HT1080 (cell line): ENCODE results near the gene FHIP2A. TPM values are rescaled to one million over a fixed set of nuclear protein-coding genes. Genes with fewer than 3 reads are reported as not detected.
A peak's percentile ranks its signal among the peaks of the same experiment; 100 is the strongest.
"Not testable (repeated sequence)": the region's sequence is repeated elsewhere in the genome, so short reads cannot be mapped to it uniquely, and the experiment has no call there.

Experiments
- DNase-seq: peaks from one replicate; pipeline ENCODE4 v3.0.0-alpha.2; 2015; ENCODE audit warnings: low read depth
- total RNA-seq: library from RNA; depleted of rRNA; stranded (reverse); fragments of >200 nt; shearing (Covaris generic); gene quantifications from 2 replicates; pipeline ENCODE4 v1.2.3, GENCODE V29; 2014

FHIP2A gene
- total RNA-seq, 1 experiment from 2014 or later: 8.5 TPM

DNA sequence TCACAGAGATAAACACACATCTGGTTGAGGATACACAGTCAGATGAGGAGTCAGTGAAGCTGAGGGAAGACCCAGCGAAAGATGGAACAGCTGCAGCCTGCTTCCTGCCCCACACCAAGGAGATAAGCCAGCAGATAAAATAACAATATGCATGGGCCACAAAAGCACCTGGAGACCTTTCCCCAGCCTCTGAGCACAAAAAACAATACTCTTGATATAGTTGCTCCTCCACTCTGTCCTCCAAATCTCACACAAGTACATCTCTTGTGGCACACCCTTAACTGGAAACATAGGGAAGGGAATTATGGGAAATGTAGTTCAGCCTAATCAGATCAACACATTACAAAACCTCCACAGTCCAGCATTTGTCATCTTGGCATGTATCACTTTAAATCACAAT is 9.7 kb upstream of the FHIP2A start:
- no peak for DNase-seq

DNA sequence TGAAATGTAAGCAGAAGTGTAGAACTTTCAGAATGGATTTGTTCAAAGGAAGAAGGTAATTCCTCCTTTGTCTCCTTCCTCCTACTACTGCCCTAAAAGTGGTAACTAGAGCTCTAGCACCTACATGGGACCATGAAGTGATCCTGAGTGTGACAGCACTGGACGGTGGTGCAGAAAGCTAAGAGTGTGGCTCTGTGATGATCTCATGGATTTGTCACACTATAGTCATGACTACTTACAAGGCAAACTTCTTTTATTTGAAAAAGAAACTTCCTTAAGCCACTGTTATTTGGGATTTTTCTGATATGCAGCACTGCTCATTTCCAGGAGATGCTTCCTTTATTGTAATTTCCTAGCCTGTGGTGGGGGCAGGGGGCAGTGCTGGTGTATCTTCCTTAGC is 5.8 kb upstream of the FHIP2A start:
- no peak for DNase-seq

DNA sequence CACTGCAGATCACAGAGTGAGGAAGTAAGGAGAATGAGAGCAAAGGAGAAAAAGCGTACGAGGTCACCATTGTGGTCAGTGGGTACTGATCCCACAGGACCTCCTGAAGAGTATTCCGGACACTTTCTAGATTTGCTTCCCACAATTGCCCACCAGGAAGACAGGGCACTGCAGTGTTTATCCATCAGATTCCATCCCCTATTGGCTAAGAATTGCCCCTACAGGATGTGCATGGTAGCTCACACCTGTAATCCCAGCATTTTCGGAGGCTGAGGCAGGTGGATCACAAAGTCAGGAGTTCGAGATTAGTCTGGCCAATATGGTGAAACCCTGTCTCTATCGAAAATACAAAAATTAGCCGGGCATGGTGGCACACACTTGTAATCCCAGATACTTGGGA is 5.3 kb upstream of the FHIP2A start:
- no peak for DNase-seq

DNA sequence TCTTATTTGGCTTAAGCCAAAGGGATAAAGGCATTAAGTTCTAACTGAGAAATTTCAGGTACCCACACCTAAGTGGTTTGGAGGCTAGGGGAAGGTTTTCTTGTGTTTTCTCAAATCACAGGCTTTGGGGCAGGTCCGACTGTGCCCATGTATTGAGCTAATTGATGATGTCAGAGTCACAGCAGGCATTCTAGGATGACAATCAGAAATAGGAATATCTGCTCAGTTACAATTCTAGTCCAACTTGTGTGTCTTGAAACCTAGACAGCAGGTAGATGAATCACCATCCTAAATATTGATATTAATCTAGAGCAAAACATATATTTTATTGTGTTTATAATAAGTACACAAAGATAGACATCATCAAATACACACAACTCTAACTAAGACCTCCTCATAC is 2.3 kb upstream of the FHIP2A start:
- no peak for DNase-seq

DNA sequence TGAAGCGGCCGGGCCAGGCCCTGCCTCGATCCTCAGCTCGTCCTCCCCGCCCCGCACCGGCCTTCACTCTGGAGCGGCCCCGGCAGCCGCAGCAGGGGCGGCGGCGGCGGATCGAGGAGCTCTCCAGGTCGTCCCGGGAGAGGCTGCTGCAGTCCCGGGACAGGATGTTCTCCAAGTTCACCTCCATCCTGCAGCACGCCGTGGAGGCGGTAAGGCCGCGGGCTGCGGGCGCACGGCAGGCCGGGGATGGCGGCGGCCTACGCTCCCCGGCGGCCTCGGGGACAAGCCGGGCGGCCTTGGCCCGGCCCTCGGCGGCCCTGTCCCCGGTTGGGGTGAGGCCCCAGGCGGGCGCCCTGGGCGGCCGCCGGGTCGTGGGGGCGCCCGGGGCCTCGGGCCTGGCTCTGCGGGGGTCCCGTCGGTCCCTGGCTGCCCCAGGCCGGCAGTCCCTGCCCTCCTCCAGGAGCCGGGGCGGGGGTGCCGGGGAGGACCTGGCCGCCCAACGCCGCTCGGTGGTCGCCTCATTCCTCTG is 399 bp downstream of the FHIP2A start:
- DNase-seq: no peak

DNA sequence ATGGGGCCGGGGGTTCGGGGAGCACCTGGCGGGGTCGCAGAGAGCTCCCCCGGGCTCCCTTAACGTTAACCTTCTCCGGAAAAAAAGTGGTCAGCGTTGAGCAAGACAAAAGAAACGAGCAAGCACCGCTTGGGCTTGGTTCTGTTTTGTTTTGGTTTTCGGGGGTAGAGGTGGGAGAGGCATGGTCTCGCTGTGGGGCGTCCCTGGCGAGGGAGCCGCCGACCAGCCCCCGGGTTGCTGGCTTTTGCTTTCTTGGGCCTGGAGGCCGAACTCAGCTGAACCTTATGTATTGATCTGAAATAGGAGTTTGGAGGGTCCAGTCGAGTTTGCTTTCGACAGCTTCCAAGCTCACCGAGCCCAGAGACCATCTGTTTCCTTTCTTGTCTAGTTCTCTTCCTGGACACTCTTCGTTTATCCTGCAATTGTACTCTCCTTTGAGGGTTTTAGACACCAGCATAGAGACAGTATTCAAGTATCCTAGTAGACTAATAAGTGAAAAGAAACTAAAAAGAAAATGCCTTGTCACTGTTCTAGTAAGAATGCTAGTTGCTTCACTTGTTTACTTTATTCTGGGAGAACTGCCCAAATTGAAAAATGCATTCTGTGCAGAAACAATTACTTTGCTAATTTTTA is 980 bp downstream of the FHIP2A start:
- peak; percentile 41 for DNase-seq

DNA sequence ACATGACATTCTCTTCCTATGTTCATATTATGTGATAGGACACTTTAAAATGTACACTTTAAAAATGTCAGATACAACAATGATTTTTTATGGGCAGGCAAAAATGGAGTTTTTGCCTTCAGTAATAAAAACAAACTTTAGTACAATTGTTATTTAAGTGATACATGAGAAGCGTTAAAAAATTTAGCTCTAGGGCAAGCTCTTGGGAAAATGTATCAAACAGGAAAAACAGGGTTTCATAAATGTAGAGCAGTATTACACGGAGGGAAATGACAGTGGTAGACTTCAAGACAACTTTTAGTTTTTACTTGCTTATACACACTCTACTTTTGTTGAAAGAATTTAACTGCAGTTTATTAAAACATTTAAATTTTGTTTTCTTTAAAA is 1.5 kb downstream of the FHIP2A start:
- no peak for DNase-seq

DNA sequence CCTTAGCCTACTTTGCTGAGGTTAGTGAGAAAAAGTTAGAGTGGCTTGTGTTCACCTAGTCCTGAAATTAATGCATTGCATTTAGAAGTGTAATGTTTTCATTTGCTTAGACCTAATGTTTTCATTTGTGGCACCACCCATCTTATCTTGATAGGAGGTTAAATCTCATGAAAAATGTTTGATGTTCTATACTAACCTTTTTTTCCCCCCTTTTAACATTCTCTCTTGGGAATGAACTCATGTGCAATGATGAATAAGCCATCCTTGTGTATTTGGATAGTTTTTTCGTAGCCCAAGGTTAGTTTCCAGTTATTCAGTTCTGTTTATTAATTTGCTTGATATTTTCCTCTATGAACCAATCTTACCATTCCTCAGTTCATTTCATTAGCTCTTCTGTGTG is 2.8 kb downstream of the FHIP2A start:
- no peak for DNase-seq

DNA sequence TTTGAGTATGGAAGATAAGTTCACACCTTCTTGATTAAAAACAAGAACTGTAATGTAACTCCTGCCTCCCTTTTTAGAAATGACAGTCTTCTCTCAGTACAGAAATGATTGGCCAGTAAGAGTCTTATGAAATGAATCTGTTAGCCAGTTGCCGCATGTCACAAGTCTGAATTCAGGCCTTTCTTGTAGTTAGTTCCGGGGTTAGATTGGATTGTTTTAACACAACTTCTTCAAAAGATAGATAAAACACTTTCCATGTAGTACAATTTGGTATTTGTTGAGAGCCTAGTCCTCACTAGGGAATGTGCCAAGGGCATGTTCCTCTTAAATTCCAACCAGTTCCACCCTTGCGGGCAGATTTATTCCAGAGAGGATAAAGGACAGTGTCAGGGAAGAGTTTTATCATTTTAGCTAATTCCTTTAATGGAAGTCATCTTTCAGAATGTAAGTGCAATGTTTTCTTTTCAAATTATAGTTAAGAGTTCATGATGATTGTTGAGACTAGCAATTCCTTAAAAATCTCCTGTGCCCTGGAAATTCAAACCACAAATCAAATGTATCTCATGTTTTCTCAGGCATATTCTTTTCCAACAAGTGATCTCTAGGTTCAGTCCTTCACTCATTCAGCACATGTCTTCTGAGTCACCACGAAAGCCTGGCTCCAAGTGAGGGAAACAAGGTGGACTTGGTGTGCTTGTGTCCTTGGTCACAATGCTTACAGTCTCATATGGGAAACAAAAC is 4.1 kb downstream of the FHIP2A start:
- DNase-seq: peak; percentile 58

DNA sequence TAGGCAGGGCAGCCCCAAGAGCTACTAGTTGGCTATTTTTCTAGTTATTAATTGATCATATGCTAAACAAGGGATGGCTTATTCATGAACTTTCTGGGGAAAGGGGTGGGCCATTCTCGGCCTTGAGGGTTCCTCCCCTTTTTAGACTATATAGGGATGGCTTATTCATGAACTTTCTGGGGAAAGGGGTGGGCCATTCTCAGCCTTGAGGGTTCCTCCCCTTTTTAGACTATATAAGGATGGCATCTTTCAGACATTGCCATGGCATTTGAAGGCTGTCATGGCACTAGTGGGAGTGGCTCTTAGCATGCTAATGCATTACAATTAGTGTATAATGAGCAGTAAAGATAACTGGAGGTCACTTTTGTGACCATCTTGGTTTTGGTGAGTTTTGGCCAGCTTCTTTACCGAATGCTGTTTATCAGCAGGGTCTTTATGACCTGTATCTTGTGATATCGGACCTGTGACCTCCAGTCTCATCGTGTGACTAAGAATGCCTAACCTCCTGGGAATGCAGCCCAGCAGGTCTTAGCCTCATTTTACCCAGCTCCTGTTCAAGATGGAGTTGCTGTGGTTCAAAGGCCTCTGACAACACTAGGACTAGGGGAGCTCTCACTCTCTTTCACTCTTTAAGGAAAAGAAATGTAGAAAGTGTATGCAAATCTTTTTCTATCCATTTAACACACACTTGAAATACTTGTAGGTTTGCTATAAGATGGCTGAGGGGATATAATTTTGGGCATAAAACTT is 7.8 kb downstream of the FHIP2A start:
- no peak for DNase-seq

DNA sequence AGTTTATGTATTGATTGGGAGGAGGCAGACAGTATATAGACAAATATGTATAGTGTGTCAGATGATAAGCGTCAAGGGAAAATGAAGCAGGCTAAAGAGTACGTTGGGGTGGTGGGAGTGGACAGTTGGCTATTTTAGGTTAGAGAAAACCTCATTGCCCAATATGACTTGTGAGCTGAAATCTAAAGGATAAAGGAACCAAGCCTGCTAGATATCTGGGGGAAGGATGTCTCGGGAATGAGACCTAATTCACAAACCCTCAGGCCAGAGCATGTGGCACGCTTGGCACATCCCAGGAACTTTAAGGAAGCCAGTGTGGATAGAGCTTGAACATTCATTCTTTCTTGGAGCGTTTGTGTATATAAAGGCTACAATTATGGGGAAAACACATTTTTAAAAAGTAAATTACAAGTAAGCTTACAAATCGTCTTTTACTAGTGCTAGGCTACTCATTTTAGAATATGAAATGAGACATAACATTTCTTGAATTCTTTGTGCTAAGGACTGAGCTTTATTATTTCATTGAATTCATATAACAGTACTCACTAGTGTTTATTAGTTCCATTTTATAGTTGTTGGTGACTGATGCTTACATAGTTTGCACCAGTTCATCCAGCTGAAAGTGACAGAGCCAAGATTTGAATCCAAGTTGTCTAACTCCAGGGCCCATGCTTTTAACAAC is 9.7 kb downstream of the FHIP2A start:
- DNase-seq: no peak

DNA sequence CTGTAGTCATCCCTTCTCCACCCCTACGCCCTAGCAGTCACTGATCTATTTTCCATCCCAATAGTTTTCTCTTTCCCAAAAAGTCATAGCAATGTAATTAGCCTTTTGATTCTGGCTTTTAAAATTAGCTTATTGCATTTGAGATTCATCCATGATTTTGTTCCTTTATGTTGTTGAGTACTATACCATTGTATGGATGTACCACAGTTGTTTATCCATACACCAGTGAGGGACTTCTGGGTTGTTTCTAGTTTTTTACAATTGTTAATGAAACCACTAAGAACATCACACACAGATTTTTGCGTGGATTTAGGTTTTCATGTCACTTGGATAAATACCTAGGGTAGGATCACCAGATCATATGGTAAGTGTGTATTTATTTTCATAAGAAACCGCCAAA is 16.1 kb downstream of the FHIP2A start:
- no peak for DNase-seq

DNA sequence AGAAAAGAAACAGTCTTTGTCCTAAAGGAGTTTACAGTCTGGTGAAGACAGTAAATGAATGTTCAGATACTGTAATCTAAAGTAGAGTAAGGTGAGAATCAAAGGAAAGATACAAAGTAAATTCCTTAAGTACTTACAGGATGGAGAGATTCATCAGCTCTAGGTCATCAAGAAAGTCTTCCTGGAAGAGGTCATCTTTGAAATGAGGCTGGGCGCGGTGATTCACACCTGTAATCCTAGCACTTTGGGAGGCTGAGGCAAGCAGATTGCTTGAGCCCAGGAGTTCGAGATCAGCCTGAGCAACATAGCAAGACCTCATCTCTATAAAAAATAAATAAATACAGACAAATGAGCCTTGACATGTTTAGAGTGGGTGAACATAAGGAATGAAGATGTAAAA is 18.3 kb downstream of the FHIP2A start:
- DNase-seq: no peak

DNA sequence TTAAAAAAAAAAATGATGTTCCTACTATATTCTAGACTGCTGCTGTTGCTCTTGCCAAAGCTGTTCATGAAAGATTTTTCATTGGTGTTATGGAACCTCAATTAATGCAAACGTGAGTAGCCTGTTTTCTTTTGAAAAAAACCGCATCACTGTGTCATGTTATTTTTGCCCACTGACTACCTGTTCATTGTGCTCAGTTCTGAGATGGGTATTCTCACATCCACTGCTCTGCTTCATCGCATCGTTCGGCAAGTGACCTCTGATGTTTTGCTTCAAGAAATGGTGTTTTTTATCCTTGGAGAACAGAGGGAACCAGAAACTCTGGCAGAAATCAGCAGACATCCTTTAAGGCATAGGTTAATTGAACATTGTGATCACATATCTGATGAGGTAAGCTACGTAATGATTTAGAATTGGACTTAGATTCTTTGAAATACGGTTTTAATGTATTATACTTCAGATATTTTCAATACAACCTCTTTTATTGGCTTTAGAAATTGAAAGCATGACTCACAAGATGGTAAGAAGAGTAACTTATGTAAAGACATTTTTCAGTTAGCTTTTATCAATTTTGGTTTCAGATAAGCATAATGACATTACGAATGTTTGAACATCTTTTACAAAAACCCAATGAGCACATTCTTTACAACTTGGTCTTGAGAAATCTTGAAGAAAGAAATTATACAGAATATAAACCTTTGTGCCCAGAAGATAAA is 24.6 kb downstream of the FHIP2A start:
- no peak for DNase-seq

DNA sequence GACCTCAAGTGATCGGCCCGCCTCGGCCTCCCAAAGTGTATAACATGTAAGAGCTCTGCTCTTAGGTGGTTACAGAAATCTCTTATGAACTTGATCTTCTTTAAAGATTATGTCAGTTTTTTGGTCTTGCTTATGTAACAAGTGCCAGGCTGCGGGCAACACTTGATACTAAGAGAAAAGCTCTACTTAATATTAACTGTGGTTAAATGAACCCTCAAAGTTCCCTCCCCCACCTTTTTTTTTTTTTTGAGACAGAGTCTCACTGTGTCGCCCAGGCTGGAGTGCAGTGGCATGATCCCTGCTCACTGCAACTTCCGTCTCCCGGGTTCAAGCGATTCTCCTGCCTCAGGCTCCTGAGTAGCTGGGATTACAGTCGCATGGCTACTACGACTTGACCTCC is 25.9 kb downstream of the FHIP2A start:
- not testable (repeated sequence) for DNase-seq

DNA sequence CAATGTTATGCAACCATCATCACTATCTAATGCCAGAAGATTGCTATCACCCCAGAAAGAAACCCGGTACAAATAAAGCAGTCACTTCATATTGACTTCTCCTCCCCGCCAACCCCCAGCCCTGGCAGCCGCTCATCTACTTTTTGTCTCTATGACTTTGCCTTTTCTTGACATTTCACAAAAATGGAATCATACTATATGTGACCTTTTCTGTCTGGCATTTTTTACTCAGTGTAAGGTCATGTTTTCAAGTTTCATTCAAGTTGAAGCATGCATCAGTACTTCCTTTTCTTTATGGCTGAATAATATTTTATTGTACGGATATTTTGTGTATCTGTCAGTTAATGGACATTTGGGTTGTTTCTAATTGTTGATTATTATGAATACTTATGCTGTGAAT is 28.1 kb downstream of the FHIP2A start:
- no peak for DNase-seq

DNA sequence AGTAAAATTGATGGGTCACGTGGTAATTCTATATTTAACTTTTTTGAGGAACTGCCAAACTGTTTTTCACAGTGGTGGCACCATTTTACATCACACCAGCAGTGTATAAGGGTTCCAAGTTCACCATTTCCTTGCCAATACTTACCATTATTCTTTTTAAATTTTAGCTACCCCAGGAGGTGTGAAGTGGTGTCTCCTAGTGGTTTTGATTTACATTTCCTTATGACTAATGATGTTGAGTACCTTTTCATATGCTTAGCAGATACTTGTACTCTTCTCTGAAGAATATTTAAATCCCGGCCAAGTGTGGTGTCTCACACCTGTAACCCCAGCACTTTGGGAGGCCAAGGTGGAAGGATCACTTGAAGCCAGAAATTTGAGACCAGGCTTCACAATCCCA is 28.5 kb downstream of the FHIP2A start:
- DNase-seq: no peak

DNA sequence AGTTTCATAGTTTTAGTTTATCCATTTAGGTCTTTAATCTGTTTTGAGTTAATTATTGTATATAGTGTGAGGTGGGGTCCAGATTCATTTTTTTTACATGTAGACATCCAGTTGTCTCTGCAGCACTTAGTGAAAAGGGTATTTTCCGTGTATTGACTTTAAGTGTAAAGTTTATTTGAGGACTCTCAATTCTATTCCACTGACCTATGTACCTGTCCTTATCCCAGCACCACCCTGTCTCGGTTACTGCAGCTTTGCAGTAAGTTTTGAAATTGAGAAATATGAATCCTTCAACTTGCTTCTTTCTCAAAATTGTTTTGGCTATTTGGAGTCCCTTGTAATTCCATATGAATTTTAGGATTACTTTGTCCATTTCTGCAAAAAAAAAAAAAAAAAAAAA is 29.8 kb downstream of the FHIP2A start:
- no peak for DNase-seq

DNA sequence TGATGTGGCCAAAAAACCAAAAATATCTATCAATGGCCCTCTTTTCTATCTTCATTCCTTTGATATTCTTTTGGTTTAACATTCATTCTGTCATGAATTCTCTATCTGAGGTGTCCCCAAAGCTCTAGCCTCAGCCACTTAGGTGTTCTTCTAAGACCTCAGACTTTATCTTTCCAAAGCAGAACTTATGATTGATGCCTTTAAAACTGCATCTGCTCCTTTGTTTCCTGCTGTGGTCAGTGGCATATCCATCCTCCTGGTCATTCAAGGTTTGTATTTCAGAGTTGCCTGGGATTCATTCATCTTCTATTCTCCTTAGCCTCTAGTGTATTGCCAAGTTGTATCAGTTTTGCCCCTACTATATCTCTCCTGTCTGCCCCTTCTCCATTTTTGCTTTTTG is 30.6 kb downstream of the FHIP2A start:
- DNase-seq: no peak

DNA sequence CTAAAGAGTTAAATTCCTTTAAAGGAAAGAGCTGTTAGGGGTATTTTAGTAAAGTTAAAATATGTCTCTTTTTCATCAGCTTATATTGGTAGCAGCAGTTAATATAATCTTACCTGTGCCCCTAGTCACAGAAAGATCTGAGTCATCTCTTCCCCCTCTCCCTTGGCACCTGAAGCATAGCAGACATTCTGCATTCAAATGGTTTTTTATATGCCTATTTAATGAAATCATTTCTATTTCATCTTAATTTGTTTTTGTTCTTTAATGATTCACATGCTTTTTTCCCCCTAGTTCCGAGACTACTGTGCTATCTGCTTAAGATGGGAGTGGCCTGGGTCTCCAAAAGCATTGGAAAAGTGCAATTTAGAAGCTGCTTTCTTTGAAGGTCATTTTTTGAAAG is 33.3 kb downstream of the FHIP2A start:
- no peak for DNase-seq
